ENCODE measurements around the gene RETREG1.

The RETREG1 gene

DNA sequence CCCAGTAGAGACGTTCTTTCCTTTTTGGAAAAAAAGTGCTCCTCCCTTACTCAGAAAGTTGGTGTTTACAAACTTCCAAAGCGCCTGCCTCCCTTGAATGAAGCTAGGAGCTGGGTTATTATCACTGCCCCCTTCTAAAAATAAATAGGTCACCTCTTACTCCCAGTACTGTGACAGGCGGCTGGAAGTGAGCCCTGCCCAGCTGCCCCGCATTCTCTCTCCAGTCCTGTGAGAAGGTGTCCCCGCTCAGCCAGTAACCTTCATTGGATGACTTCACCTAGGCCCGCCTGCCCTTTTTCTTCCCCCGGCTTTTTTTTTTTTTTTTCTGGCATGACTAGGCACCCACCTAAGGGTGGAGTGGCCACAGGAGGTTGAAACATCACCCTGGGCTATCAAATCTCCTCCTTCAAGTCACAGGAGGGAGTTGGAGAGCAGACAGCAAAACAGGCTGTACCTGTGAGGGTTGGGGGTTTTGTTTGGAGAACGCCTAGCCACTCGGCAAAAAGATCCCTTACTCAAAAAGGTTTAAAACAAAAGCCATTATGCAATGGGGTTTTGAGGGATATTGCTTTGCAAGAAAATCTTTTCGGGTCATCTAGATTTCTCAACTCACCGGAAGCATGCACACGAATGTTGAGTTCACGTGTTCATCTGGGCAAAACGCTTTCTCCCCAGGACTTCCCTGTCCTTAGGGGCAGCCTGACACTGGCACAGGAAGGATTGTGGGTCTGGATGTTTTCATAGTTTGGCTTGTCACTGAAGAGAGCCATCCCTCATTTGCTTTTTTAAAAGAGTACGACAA is 107.9 kb downstream of the RETREG1 start:
- Histone ChIP-seq H3K4me1 (ENCODE audit: insufficient read depth, low read length) (no peaks in the 10 kb centered on the region), H3K9me3 (ENCODE audit: insufficient read depth, low read length, severe bottlenecking) (no peaks in the 10 kb centered on the region), H3K4me2 (ENCODE audit: insufficient read depth, low read length) (no peak overlapping the region), H3K9ac (ENCODE audit: low read depth, low read length) (no peak overlapping the region), H3K4me3 (ENCODE audit: low read depth in 1 of 2, low read length in 2 of 2) (no peak overlapping the region), H4K20me1 (ENCODE audit: insufficient read depth, low read length) (no peaks in the 10 kb centered on the region), H3K27me3 (ENCODE audit: insufficient read depth, low read length, poor library complexity) (no peaks in the 10 kb centered on the region), H3K36me3 (ENCODE audit: insufficient read depth, low read length) (no peaks in the 10 kb centered on the region), H2AFZ (ENCODE audit: low read depth, low read length) (no peak overlapping the region), H3K79me2 (ENCODE audit: insufficient read depth, low read length) (no peaks in the 10 kb centered on the region), H3K27ac (ENCODE audit: low read length) (no peak overlapping the region)
- no peak for ATAC-seq (ENCODE audit: insufficient read depth, low read depth)
- TF ChIP-seq, protein P1, sequence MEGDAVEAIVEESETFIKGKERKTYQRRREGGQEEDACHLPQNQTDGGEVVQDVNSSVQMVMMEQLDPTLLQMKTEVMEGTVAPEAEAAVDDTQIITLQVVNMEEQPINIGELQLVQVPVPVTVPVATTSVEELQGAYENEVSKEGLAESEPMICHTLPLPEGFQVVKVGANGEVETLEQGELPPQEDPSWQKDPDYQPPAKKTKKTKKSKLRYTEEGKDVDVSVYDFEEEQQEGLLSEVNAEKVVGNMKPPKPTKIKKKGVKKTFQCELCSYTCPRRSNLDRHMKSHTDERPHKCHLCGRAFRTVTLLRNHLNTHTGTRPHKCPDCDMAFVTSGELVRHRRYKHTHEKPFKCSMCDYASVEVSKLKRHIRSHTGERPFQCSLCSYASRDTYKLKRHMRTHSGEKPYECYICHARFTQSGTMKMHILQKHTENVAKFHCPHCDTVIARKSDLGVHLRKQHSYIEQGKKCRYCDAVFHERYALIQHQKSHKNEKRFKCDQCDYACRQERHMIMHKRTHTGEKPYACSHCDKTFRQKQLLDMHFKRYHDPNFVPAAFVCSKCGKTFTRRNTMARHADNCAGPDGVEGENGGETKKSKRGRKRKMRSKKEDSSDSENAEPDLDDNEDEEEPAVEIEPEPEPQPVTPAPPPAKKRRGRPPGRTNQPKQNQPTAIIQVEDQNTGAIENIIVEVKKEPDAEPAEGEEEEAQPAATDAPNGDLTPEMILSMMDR (IDR thresholded peaks at IDR 0.05; ENCODE audit: borderline replicate concordance, extremely low read depth, low read length, poor library complexity, severe bottlenecking), result no peak
- no peak for TF ChIP-seq EZH2 (IDR thresholded peaks at IDR 0.05; ENCODE audit: borderline replicate concordance, low read depth, low read length, severe bottlenecking)
- no peak for DNase-seq

GRCh38 chr5:16507716-16508115 is 109.1 kb downstream of the RETREG1 start:
- H3K4me3 ChIP-seq (ENCODE audit: low read depth in 1 of 2, low read length in 2 of 2), result no peak overlapping the region
- no peaks in the 10 kb centered on the region for H3K27me3 ChIP-seq (ENCODE audit: insufficient read depth, low read length, poor library complexity)
- TF ChIP-seq EZH2 (IDR thresholded peaks at IDR 0.05; ENCODE audit: borderline replicate concordance, low read depth, low read length, severe bottlenecking), result no peak
- no peaks in the 10 kb centered on the region for H3K36me3 ChIP-seq (ENCODE audit: insufficient read depth, low read length)
- no peak overlapping the region for H3K9ac ChIP-seq (ENCODE audit: low read depth, low read length)
- no peaks in the 10 kb centered on the region for H3K79me2 ChIP-seq (ENCODE audit: insufficient read depth, low read length)
- H4K20me1 ChIP-seq (ENCODE audit: insufficient read depth, low read length), result no peaks in the 10 kb centered on the region
- H3K4me1 ChIP-seq (ENCODE audit: insufficient read depth, low read length), result no peaks in the 10 kb centered on the region
- H3K27ac ChIP-seq (ENCODE audit: low read length), result no peak overlapping the region
- ATAC-seq (ENCODE audit: insufficient read depth, low read depth), result no peak
- H3K4me2 ChIP-seq (ENCODE audit: insufficient read depth, low read length), result no peak overlapping the region
- no peak overlapping the region for H2AFZ ChIP-seq (ENCODE audit: low read depth, low read length)
- no peak for DNase-seq
- no peaks in the 10 kb centered on the region for H3K9me3 ChIP-seq (ENCODE audit: insufficient read depth, low read length, severe bottlenecking)

GRCh38 chr5:16505904-16506303 is 110.9 kb downstream of the RETREG1 start:
- Histone ChIP-seq H3K9me3 (ENCODE audit: insufficient read depth, low read length, severe bottlenecking) (no peaks in the 10 kb centered on the region), H3K4me3 (ENCODE audit: low read depth in 1 of 2, low read length in 2 of 2) (no peak overlapping the region), H3K4me2 (ENCODE audit: insufficient read depth, low read length) (no peak overlapping the region), H3K36me3 (ENCODE audit: insufficient read depth, low read length) (no peaks in the 10 kb centered on the region), H2AFZ (ENCODE audit: low read depth, low read length) (no peak overlapping the region), H3K79me2 (ENCODE audit: insufficient read depth, low read length) (no peaks in the 10 kb centered on the region), H3K27ac (ENCODE audit: low read length) (no peak overlapping the region), H3K9ac (ENCODE audit: low read depth, low read length) (no peak overlapping the region), H4K20me1 (ENCODE audit: insufficient read depth, low read length) (no peaks in the 10 kb centered on the region), H3K27me3 (ENCODE audit: insufficient read depth, low read length, poor library complexity) (no peaks in the 10 kb centered on the region), H3K4me1 (ENCODE audit: insufficient read depth, low read length) (no peaks in the 10 kb centered on the region)
- ATAC-seq (ENCODE audit: insufficient read depth, low read depth), result no peak
- TF ChIP-seq, protein P1 (IDR thresholded peaks at IDR 0.05; ENCODE audit: borderline replicate concordance, extremely low read depth, low read length, poor library complexity, severe bottlenecking), result no peak
- no peak for TF ChIP-seq EZH2 (IDR thresholded peaks at IDR 0.05; ENCODE audit: borderline replicate concordance, low read depth, low read length, severe bottlenecking)
- DNase-seq, result no peak

DNA sequence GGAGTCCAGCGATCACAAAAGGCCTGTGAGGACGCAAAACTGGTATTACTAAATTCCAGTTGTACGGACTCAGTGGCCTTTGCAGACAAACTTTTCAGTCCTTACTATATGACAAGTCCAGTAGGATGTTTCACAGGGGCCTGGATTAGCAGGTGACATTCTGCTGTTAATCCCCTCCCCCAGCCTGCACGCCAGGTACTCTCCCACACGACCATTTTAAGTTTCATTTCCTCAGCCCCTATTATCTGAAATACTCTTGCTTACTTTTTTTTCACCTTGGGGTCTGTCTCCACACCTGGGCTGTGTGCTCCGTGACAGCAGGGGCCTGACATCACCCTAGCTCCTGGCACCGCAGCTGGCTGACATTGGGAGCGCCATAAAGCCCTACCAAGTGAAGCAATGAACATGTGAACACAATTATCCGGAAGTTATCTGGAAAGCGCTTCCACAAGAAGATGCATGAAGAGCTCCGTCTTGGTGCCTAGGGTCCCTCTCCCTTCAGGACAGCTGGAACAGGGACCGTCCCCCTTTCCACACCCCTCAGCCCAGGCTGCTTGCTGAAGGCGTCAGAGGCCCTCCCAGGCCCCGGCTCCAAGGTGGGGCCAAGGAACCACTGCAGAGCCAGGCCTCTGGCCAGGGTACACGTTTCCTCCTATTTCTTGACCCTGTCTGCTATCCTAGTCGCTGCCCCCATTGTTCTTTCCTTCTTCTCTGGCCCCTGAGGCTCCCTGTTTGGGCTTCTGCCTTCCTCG is 111.5 kb downstream of the RETREG1 start:
- H3K27ac ChIP-seq (ENCODE audit: low read length), result no peak overlapping the region
- no peaks in the 10 kb centered on the region for H3K4me1 ChIP-seq (ENCODE audit: insufficient read depth, low read length)
- no peaks in the 10 kb centered on the region for H4K20me1 ChIP-seq (ENCODE audit: insufficient read depth, low read length)
- no peaks in the 10 kb centered on the region for H3K36me3 ChIP-seq (ENCODE audit: insufficient read depth, low read length)
- no peak for TF ChIP-seq EZH2 (IDR thresholded peaks at IDR 0.05; ENCODE audit: borderline replicate concordance, low read depth, low read length, severe bottlenecking)
- TF ChIP-seq, protein P1 (IDR thresholded peaks at IDR 0.05; ENCODE audit: borderline replicate concordance, extremely low read depth, low read length, poor library complexity, severe bottlenecking), result no peak
- no peak overlapping the region for H3K4me3 ChIP-seq (ENCODE audit: low read depth in 1 of 2, low read length in 2 of 2)
- no peaks in the 10 kb centered on the region for H3K27me3 ChIP-seq (ENCODE audit: insufficient read depth, low read length, poor library complexity)
- no peaks in the 10 kb centered on the region for H3K9me3 ChIP-seq (ENCODE audit: insufficient read depth, low read length, severe bottlenecking)
- H3K79me2 ChIP-seq (ENCODE audit: insufficient read depth, low read length), result no peaks in the 10 kb centered on the region
- ATAC-seq (ENCODE audit: insufficient read depth, low read depth) (no peak), DNase-seq (no peak)
- H2AFZ ChIP-seq (ENCODE audit: low read depth, low read length), result no peak overlapping the region
- no peak overlapping the region for H3K9ac ChIP-seq (ENCODE audit: low read depth, low read length)
- H3K4me2 ChIP-seq (ENCODE audit: insufficient read depth, low read length), result no peak overlapping the region
